GM18870 (cell line): ENCODE data around the gene ARIH2.

ENCODE experiments used
- ATAC-seq: cut with Tn5 transposase; IDR thresholded peaks from one replicate; pipeline ENCODE4 v1.9.1; 2021; ENCODE audit warnings: moderate library complexity; ENCODE audit not compliant: unreplicated experiment

Gene ARIH2

GRCh38 chr3:48928679-48929078 is 10.0 kb downstream of the ARIH2 start:
- ATAC-seq, result no peak

GRCh38 chr3:48929358-48930035 is 10.9 kb downstream of the ARIH2 start:
- ATAC-seq, result no peak

- ATAC-seq, result no peak
Observed at GRCh38 chr3:48930590-48930989, 11.9 kb downstream of the ARIH2 start.

GRCh38 chr3:48931944-48932580 is 13.4 kb downstream of the ARIH2 start:
- ATAC-seq, result no peak

- no peak for ATAC-seq
Observed at GRCh38 chr3:48934333-48934991, 15.8 kb downstream of the ARIH2 start.

- no peak for ATAC-seq
Observed at GRCh38 chr3:48935530-48935929, 16.9 kb downstream of the ARIH2 start.

GRCh38 chr3:48938156-48938555 is 19.5 kb downstream of the ARIH2 start:
- no peak for ATAC-seq

GRCh38 chr3:48938689-48939088 is 20.0 kb downstream of the ARIH2 start:
- ATAC-seq, result no peak

GRCh38 chr3:48945432-48945831 is 26.8 kb downstream of the ARIH2 start:
- no peak for ATAC-seq

GRCh38 chr3:48945891-48946549 is 27.4 kb downstream of the ARIH2 start:
- no peak for ATAC-seq

GRCh38 chr3:48949376-48949717 is 30.7 kb downstream of the ARIH2 start:
- no peak for ATAC-seq

- ATAC-seq, result no peak
Observed at GRCh38 chr3:48950051-48950450, 31.4 kb downstream of the ARIH2 start.

- no peak for ATAC-seq
Observed at GRCh38 chr3:48951764-48952163, 33.1 kb downstream of the ARIH2 start.

- ATAC-seq, result no peak
Observed at GRCh38 chr3:48952510-48953118, 34.0 kb downstream of the ARIH2 start.

- ATAC-seq, result no peak
Observed at GRCh38 chr3:48957006-48957705, 38.5 kb downstream of the ARIH2 start.

- ATAC-seq, result no peak
Observed at GRCh38 chr3:48960841-48961413, 42.3 kb downstream of the ARIH2 start.

GRCh38 chr3:48962340-48962739 is 43.7 kb downstream of the ARIH2 start:
- no peak for ATAC-seq

GRCh38 chr3:48962939-48963338 is 44.3 kb downstream of the ARIH2 start:
- no peak for ATAC-seq

GRCh38 chr3:48963591-48963990 is 44.9 kb downstream of the ARIH2 start:
- no peak for ATAC-seq

- ATAC-seq, result no peak
Observed at GRCh38 chr3:48966367-48966766, 47.7 kb downstream of the ARIH2 start.
